K562 (cell line): ENCODE results near the gene NFIL3. TPM values are rescaled to one million over a fixed set of nuclear protein-coding genes. Genes with fewer than 3 reads are reported as not detected.

Source experiments
- GABPB1 ChIP-seq: sonication (generic); formaldehyde crosslinking; IDR thresholded peaks from 2 replicates; pipeline ENCODE4 v1.8.0; 2022; ENCODE audit warnings: mild to moderate bottlenecking, missing genetic modification reagents
- HSF4 ChIP-seq: fragments of 250-450 bp; sonication (Bioruptor Pico); IDR thresholded peaks from 2 replicates; pipeline ENCODE4 v2.1.2; 2022; ENCODE audit warnings: mild to moderate bottlenecking, moderate library complexity, borderline replicate concordance
- KDM4B ChIP-seq, 2 experiments: fragments of 450-650 bp in 1 of 2; sonication (generic) in 1 of 2; IDR thresholded peaks; 2 replicates each; pipeline ENCODE4 v1.6.1; 2016 to 2017; ENCODE audit warnings: borderline replicate concordance in 2 of 2, antibody characterized with exemption in 1 of 2, low read depth in 1 of 2, mild to moderate bottlenecking in 1 of 2
- KDM5B ChIP-seq: fragments of 200-600 bp; sonication (generic); IDR thresholded peaks from 2 replicates; pipeline ENCODE4 v1.6.1; 2012; ENCODE audit warnings: low read depth, mild to moderate bottlenecking, moderate library complexity, low read length, control low read depth, inconsistent platforms; ENCODE audit not compliant: insufficient replicate concordance
- MTF1 ChIP-seq: fragments of 250-450 bp; sonication (Bioruptor Pico); IDR thresholded peaks from 2 replicates; pipeline ENCODE4 v1.9.0; 2021; ENCODE audit warnings: moderate library complexity, mild to moderate bottlenecking, inconsistent platforms, borderline replicate concordance
- NFRKB ChIP-seq: fragments of 450-650 bp; IDR thresholded peaks from 2 replicates; pipeline ENCODE4 v1.6.1; 2016; ENCODE audit warnings: low read depth
- NRF1 ChIP-seq, 2 experiments: fragments of 450-650 bp; IDR thresholded peaks in 1 of 2; conservative IDR thresholded peaks in 1 of 2; 2 replicates each; pipeline ENCODE4 v1.6.1; 2014; ENCODE audit warnings: mild to moderate bottlenecking in 2 of 2
- SMAD4 ChIP-seq: fragments of 250-450 bp; sonication (Bioruptor Pico); conservative IDR thresholded peaks from 2 replicates; pipeline ENCODE4 v1.8.0; 2021; ENCODE audit warnings: inconsistent platforms, mild to moderate bottlenecking, moderate library complexity
- SRSF7 ChIP-seq: fragments of 200-400 bp; formaldehyde crosslinking; optimal IDR thresholded peaks from 2 replicates; pipeline ENCODE3; 2017; ENCODE audit warnings: mild to moderate bottlenecking, low read depth, low read length
- STAG1 ChIP-seq: sonication (generic); formaldehyde crosslinking; IDR thresholded peaks from 2 replicates; pipeline ENCODE4 v1.5.0; 2020; ENCODE audit warnings: missing genetic modification reagents, borderline replicate concordance
- YY1 ChIP-seq, 3 experiments: IDR thresholded peaks; 2 replicates each; pipeline ENCODE4 v1.6.1; 2011; ENCODE audit warnings: low read length in 2 of 3, mild to moderate bottlenecking in 2 of 3, moderate library complexity in 2 of 3, borderline replicate concordance in 1 of 3, control low read depth in 1 of 3, low read depth in 1 of 3; ENCODE audit not compliant: insufficient read depth in 3 of 3, insufficient replicate concordance in 2 of 3, control insufficient read depth in 1 of 3, insufficient read length in 1 of 3; ENCODE audit errors: extremely low read depth in 1 of 3
- ZC3H11A ChIP-seq: IDR thresholded peaks from 2 replicates; pipeline ENCODE4 v1.6.1; 2012; ENCODE audit warnings: low read depth, low read length, improper control_type of control experiment
- ZNF354B ChIP-seq: fragments of 250-450 bp; sonication (Bioruptor Pico); IDR thresholded peaks from 2 replicates; pipeline ENCODE4 v1.4.0; 2020
- polyA plus RNA-seq, 8 experiments: library from polyadenylated mRNA; depleted of rRNA in 4 of 8; stranded (reverse) in 5 of 8; unstranded in 3 of 8; fragments of >200 nt; fragmentation: Nextera tagmentation in 2 of 8; fragmentation: Illumina TruSeq in 1 of 8; extraction: Ambion mirVana in 2 of 8; extraction: Trizol in 1 of 8; gene quantifications; 2 replicates each; pipeline versions ENCODE4 v1.2.1 to v1.2.3, GENCODE V29; 2011 to 2014; ENCODE audit warnings: inconsistent platforms in 1 of 8, missing spikeins in 1 of 8
- total RNA-seq, 7 experiments: library from RNA; depleted of rRNA in 6 of 7; stranded (reverse); fragments of >200 nt in 6 of 7; fragmentation: Illumina TruSeq in 2 of 7; extraction: Trizol in 2 of 7; gene quantifications; 2 replicates each; pipeline versions ENCODE4 v1.2.1 to v1.2.3, GENCODE V29; 2011 to 2021; ENCODE audit warnings: low replicate concordance in 1 of 7
- TF ChIP-seq, protein P1 (sequence below): sonication (generic); formaldehyde crosslinking; IDR thresholded peaks from 2 replicates; pipeline ENCODE4 v1.8.0; 2023; ENCODE audit warnings: missing genetic modification reagents, mild to moderate bottlenecking, borderline replicate concordance
- TF ChIP-seq, protein P2 (sequence below): IDR thresholded peaks from 2 replicates; pipeline ENCODE4 v1.6.1; 2011; ENCODE audit warnings: borderline replicate concordance, low read depth, mild to moderate bottlenecking, moderate library complexity, low read length; ENCODE audit not compliant: insufficient read depth, poor library complexity, severe bottlenecking
- TF ChIP-seq, protein P3 (sequence below): fragments of 450-650 bp; formaldehyde crosslinking; IDR thresholded peaks from 2 replicates; pipeline ENCODE4 v1.4.0; 2020; ENCODE audit warnings: mild to moderate bottlenecking, mixed read lengths

The NFIL3 gene
- total and polyA plus RNA-seq, 9 of the 15 experiments (the other 6 are each of a cell fraction or from before 2014, with no cell fraction given), result 3.2 to 16.1 (median 9.3) TPM

DNA sequence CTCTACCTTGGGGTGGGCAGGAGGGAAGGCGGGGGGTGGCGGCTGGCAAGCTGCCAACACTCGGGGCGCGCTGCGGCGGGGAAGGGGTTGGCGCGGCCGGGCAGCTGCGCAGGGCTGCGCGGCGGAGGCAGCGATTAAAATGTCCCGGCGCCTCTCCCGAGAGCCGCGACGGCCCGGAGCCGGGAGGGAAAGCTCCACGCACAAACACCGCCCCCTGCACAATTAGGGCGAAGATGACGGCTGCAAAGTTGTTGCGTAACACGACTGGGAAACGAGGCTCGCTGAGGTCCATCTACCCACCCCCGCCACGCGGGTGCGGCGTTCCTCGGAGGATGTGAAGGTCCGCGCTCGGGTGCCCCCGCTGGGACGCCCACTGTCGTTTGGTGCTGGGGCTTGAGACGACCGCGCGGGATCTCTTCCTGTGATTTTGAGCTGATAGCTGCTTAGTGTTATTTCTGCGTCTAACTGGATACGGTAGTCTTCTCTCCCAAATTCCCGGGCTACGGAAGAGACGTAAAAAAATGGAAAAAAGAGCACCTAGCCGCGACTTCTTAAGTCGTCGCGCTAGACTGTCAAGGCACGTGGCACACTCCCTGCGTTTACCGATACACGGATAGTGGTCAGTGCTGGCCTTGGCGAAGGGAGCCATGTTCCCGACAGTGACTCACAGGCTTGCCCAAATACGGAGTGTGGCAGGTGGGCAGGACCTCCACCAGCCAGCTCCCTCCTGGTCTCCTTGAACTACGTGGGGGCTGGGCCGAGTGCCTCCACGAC is 958 bp upstream of the NFIL3 start (continued):
- TF ChIP-seq NFRKB (peak; percentile 57; the same call in 1 of the 2 replicates), ZC3H11A (no peak), SMAD4 (CRISPR knock-in tag) (peak; percentile 34), YY1 (IDR thresholded peaks at IDR 0.05; ENCODE audit: borderline replicate concordance in 1 of 3, control insufficient read depth in 1 of 3, extremely low read depth in 1 of 3, insufficient read depth in 3 of 3, insufficient read length in 1 of 3, insufficient replicate concordance in 2 of 3, low read depth in 1 of 3, low read length in 2 of 3) (peak in 1 of 3 experiments; percentile 42), KDM4B (IDR thresholded peaks at IDR 0.05; ENCODE audit: borderline replicate concordance in 2 of 2, low read depth in 1 of 2) (no peak), ZNF354B (no peak), NRF1 (conservative IDR thresholded peaks at IDR 0.05 in 1 of 2, IDR thresholded peaks at IDR 0.05 in 1 of 2) (peak; percentile 74 to 79), HSF4 (CRISPR knock-in tag) (no peak), SRSF7 (no peak), KDM5B (peak; percentile 15), GABPB1 (CRISPR knock-in tag) (peak; percentile 66), STAG1 (0 out of 2 replicates have a peak, but pooled peaks have one; percentile 5), MTF1 (CRISPR knock-in tag) (no peak)
- TF ChIP-seq, protein P1, sequence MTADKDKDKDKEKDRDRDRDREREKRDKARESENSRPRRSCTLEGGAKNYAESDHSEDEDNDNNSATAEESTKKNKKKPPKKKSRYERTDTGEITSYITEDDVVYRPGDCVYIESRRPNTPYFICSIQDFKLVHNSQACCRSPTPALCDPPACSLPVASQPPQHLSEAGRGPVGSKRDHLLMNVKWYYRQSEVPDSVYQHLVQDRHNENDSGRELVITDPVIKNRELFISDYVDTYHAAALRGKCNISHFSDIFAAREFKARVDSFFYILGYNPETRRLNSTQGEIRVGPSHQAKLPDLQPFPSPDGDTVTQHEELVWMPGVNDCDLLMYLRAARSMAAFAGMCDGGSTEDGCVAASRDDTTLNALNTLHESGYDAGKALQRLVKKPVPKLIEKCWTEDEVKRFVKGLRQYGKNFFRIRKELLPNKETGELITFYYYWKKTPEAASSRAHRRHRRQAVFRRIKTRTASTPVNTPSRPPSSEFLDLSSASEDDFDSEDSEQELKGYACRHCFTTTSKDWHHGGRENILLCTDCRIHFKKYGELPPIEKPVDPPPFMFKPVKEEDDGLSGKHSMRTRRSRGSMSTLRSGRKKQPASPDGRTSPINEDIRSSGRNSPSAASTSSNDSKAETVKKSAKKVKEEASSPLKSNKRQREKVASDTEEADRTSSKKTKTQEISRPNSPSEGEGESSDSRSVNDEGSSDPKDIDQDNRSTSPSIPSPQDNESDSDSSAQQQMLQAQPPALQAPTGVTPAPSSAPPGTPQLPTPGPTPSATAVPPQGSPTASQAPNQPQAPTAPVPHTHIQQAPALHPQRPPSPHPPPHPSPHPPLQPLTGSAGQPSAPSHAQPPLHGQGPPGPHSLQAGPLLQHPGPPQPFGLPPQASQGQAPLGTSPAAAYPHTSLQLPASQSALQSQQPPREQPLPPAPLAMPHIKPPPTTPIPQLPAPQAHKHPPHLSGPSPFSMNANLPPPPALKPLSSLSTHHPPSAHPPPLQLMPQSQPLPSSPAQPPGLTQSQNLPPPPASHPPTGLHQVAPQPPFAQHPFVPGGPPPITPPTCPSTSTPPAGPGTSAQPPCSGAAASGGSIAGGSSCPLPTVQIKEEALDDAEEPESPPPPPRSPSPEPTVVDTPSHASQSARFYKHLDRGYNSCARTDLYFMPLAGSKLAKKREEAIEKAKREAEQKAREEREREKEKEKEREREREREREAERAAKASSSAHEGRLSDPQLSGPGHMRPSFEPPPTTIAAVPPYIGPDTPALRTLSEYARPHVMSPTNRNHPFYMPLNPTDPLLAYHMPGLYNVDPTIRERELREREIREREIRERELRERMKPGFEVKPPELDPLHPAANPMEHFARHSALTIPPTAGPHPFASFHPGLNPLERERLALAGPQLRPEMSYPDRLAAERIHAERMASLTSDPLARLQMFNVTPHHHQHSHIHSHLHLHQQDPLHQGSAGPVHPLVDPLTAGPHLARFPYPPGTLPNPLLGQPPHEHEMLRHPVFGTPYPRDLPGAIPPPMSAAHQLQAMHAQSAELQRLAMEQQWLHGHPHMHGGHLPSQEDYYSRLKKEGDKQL (CRISPR knock-in tag), result 0 out of 2 replicates have a peak, but pooled peaks have one; percentile 10
- TF ChIP-seq, protein P2, sequence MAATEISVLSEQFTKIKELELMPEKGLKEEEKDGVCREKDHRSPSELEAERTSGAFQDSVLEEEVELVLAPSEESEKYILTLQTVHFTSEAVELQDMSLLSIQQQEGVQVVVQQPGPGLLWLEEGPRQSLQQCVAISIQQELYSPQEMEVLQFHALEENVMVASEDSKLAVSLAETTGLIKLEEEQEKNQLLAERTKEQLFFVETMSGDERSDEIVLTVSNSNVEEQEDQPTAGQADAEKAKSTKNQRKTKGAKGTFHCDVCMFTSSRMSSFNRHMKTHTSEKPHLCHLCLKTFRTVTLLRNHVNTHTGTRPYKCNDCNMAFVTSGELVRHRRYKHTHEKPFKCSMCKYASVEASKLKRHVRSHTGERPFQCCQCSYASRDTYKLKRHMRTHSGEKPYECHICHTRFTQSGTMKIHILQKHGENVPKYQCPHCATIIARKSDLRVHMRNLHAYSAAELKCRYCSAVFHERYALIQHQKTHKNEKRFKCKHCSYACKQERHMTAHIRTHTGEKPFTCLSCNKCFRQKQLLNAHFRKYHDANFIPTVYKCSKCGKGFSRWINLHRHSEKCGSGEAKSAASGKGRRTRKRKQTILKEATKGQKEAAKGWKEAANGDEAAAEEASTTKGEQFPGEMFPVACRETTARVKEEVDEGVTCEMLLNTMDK, result peak; percentile 22
- TF ChIP-seq, protein P3, sequence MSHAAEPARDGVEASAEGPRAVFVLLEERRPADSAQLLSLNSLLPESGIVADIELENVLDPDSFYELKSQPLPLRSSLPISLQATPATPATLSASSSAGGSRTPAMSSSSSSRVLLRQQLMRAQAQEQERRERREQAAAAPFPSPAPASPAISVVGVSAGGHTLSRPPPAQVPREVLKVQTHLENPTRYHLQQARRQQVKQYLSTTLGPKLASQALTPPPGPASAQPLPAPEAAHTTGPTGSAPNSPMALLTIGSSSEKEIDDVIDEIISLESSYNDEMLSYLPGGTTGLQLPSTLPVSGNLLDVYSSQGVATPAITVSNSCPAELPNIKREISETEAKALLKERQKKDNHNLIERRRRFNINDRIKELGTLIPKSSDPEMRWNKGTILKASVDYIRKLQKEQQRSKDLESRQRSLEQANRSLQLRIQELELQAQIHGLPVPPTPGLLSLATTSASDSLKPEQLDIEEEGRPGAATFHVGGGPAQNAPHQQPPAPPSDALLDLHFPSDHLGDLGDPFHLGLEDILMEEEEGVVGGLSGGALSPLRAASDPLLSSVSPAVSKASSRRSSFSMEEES (CRISPR knock-in tag), result no peak
